Adipocyte (in vitro differentiated cells): ENCODE measurements around the gene PCDHA2.
"Not testable (repeated sequence)": the region's sequence is repeated elsewhere in the genome, so short reads cannot be mapped to it uniquely, and the experiment has no call there.

ENCODE experiments used
- DNase-seq: peaks from one replicate; pipeline ENCODE4 v3.0.0-alpha.2; 2015; ENCODE audit warnings: low read depth
- H3K27me3 ChIP-seq: replicated peaks from 2 replicates; pipeline ENCODE4 v1.7.0; 2013; ENCODE audit warnings: mild to moderate bottlenecking, low read length, moderate library complexity; ENCODE audit not compliant: control insufficient read depth, insufficient read depth
- H3K36me3 ChIP-seq: 2 replicates; pipeline ENCODE4 v1.7.0; 2013; ENCODE audit warnings: low read length, mild to moderate bottlenecking, moderate library complexity; ENCODE audit not compliant: control insufficient read depth, insufficient read depth, severe bottlenecking
- H3K4me1 ChIP-seq: 2 replicates; pipeline ENCODE4 v1.7.0; 2013; ENCODE audit warnings: mild to moderate bottlenecking, low read length, moderate library complexity; ENCODE audit not compliant: control insufficient read depth, insufficient read depth
- H3K4me3 ChIP-seq: 2 replicates; pipeline ENCODE4 v1.7.0; 2013; ENCODE audit warnings: mild to moderate bottlenecking, low read length, moderate library complexity
- H3K9ac ChIP-seq: 2 replicates; pipeline ENCODE4 v1.7.0; 2013; ENCODE audit warnings: mild to moderate bottlenecking, low read length, moderate library complexity
- H3K9me3 ChIP-seq: 2 replicates; pipeline ENCODE4 v1.7.0; 2013; ENCODE audit warnings: mild to moderate bottlenecking, low read length, moderate library complexity; ENCODE audit not compliant: control insufficient read depth

The PCDHA2 gene

DNA sequence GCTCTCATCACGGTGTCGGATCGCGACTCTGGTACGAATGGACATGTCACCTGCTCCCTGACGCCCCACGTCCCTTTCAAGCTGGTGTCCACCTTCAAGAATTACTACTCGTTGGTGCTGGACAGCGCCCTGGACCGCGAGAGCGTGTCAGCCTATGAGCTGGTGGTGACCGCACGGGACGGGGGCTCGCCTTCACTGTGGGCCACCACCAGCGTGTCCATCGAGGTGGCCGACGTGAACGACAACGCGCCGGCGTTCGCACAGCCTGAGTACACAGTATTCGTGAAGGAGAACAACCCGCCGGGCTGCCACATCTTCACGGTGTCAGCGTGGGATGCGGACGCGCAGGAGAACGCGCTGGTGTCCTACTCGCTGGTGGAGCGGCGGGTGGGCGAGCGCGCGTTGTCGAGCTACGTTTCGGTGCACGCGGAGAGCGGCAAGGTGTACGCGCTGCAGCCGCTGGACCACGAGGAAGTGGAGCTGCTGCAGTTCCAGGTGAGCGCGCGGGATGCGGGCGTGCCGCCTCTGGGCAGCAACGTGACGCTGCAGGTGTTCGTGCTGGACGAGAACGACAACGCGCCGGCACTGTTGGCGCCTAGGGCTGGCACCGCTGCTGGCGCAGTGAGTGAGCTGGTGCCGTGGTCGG is 1.5 kb downstream of the PCDHA2 start:
- DNase-seq, H3K9ac ChIP-seq, H3K27me3 ChIP-seq, H3K4me3 ChIP-seq, H3K36me3 ChIP-seq, H3K4me1 ChIP-seq: not testable (repeated sequence)
- peaks cover 54% of the 10 kb centered on the region for H3K9me3 ChIP-seq

GRCh38 chr5:140796718-140797095 is 2.1 kb downstream of the PCDHA2 start:
- DNase-seq = no peak
- Histone ChIP-seq H3K4me3 (no peak overlapping the region), H3K9me3 (peaks cover 56% of the 10 kb centered on the region)

DNA sequence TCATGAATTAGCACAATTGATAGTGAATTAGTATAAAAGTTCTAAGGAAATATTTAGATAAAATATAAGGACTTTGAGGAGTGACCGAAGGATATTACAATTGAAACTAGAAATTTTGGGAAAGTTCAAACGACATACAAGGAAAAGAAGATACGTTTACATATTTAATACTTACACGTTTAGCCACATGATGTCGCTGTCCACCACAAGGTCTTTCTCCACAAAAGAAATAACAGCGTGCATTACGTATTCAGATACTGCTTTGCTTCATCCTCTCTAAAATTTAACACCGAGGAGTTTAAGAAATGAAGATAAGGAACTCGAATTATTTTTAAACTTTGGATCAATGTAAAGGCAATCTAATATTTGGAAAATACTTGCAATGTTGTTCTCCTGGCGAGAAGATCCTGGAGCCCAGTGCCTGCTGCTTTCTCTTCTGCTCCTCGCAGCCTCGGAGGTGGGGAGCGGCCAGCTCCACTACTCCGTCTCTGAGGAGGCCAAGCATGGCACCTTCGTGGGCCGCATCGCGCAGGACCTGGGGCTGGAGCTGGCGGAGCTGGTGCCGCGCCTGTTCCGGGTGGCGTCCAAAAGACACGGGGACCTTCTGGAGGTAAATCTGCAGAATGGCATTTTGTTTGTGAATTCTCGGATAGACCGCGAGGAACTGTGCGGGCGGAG is 6.3 kb downstream of the PCDHA2 start, which contains the start of gene PCDHA3:
PCDHA3 (plus strand) TSS at position 242 of the 678 bp plus-strand sequence.
- Histone ChIP-seq H3K27me3 (no peaks in the 10 kb centered on the region), H3K9ac (no peak within 1 kb of the TSS), H3K4me3 (peak within 1 kb of the TSS; percentile 69), H3K4me1 (no peaks in the 10 kb centered on the region), H3K9me3 (peaks cover 33% of the 10 kb centered on the region), H3K36me3 (no peaks in the 10 kb centered on the region)
- DNase-seq = peak; percentile 2

More at GRCh38 chr5:140796718-140797095, 2.1 kb downstream of the PCDHA2 start:
- H3K9ac ChIP-seq = no peak overlapping the region
- H3K4me1 ChIP-seq = no peaks in the 10 kb centered on the region
- no peaks in the 10 kb centered on the region for H3K27me3 ChIP-seq
- no peaks in the 10 kb centered on the region for H3K36me3 ChIP-seq

- H3K9me3 ChIP-seq = peaks cover 31% of the 10 kb centered on the region
- no peak overlapping the region for H3K9ac ChIP-seq
- H3K36me3 ChIP-seq = no peaks in the 10 kb centered on the region
- peak overlapping the region; percentile 69 for H3K4me3 ChIP-seq
- H3K4me1 ChIP-seq = no peaks in the 10 kb centered on the region
- H3K27me3 ChIP-seq = no peaks in the 10 kb centered on the region
- DNase-seq = no peak
Measured at GRCh38 chr5:140801494-140801841, 6.8 kb downstream of the PCDHA2 start.

DNA sequence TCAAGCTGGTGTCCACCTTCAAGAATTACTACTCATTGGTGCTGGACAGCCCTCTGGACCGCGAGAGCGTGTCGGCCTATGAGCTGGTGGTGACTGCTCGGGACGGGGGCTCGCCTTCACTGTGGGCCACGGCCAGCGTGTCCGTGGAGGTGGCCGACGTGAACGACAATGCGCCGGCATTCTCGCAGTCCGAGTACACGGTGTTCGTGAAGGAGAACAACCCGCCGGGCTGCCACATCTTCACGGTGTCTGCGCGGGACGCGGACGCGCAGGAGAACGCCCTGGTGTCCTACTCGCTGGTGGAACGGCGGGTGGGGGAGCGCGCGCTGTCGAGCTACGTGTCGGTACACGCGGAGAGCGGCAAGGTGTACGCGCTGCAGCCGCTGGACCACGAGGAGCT is 7.7 kb downstream of the PCDHA2 start:
- not testable (repeated sequence) for DNase-seq, H3K36me3 ChIP-seq, H3K4me1 ChIP-seq

GRCh38 chr5:140802781-140803271 is 8.2 kb downstream of the PCDHA2 start:
- Histone ChIP-seq H3K4me1 (no peaks in the 10 kb centered on the region), H3K36me3 (no peaks in the 10 kb centered on the region), H3K27me3 (no peaks in the 10 kb centered on the region), H3K9me3 (peaks cover 33% of the 10 kb centered on the region), H3K4me3 (no peak overlapping the region), H3K9ac (no peak overlapping the region)
- no peak for DNase-seq

More for the DNA sequence above, 7.7 kb downstream of the PCDHA2 start:
- peaks cover 33% of the 10 kb centered on the region for H3K9me3 ChIP-seq
- not testable (repeated sequence) for H3K27me3 ChIP-seq, H3K4me3 ChIP-seq, H3K9ac ChIP-seq

DNA sequence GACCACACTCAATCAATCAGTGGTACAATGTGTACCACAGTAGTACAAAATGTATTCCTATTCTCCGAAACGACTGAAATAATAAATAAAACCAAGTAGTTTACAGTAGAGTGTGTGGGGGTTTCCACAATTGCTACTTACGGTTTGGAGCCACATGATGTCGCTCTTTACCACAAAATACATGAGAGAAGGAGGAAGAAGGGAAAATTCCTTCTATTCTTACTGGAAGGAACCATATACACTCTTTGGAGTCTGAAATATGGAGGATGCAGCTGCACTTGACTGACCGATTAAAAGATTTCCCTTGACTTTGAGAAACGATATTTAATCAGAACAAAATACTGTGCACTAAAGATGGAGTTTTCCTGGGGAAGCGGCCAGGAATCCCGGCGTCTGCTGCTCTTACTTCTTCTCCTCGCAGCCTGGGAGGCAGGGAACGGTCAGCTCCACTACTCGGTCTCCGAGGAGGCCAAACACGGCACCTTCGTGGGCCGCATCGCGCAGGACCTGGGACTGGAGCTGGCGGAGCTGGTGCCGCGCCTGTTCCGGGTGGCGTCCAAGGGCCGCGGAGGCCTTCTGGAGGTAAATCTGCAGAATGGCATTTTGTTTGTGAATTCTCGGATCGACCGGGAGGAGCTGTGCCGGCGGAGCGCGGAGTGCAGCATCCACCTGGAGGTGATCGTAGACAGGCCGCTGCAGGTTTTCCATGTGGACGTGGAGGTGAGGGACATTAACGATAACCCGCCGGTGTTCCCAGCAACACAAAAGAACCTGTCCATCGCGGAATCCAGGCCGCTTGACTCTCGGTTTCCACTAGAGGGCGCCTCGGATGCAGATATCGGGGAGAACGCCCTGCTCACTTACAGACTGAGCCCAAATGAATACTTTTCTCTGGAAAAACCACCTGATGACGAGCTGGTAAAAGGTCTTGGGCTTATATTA is 12.5 kb downstream of the PCDHA2 start, which contains the start of gene PCDHA4:
PCDHA4 (plus strand) TSS at position 235 of the 942 bp plus-strand sequence.
- Histone ChIP-seq H3K4me3 (peak within 1 kb of the TSS; percentile 67), H3K9me3 (peaks cover 24% of the 10 kb centered on the region)

GRCh38 chr5:140808241-140808888 is 13.7 kb downstream of the PCDHA2 start:
- not testable (repeated sequence) for H3K27me3 ChIP-seq, H3K4me3 ChIP-seq, H3K36me3 ChIP-seq, DNase-seq, H3K4me1 ChIP-seq, H3K9ac ChIP-seq
- peaks cover 17% of the 10 kb centered on the region for H3K9me3 ChIP-seq

More for the DNA sequence above, 12.5 kb downstream of the PCDHA2 start, which contains the start of gene PCDHA4:
- H3K36me3 ChIP-seq = no peaks in the 10 kb centered on the region
- no peaks in the 10 kb centered on the region for H3K4me1 ChIP-seq
- DNase-seq = no peak
- no peak within 1 kb of the TSS for H3K9ac ChIP-seq
- no peaks in the 10 kb centered on the region for H3K27me3 ChIP-seq

DNA sequence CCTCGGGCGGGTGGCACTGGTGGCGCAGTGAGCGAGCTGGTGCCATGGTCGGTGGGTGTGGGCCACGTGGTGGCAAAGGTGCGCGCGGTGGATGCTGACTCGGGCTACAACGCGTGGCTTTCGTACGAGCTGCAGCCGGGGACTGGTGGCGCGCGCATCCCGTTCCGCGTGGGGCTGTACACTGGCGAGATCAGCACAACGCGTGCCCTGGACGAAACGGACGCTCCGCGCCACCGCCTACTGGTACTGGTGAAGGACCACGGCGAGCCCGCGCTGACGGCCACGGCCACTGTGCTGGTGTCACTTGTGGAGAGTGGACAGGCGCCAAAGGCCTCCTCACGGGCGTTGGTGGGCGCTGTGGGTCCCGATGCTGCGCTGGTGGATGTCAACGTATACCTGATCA is 14.2 kb downstream of the PCDHA2 start:
- Histone ChIP-seq H3K9me3 (peaks cover 17% of the 10 kb centered on the region), H3K36me3 (no peaks in the 10 kb centered on the region), H3K27me3 (no peaks in the 10 kb centered on the region), H3K9ac (no peak overlapping the region), H3K4me3 (no peak overlapping the region), H3K4me1 (no peaks in the 10 kb centered on the region)
- no peak for DNase-seq

DNA sequence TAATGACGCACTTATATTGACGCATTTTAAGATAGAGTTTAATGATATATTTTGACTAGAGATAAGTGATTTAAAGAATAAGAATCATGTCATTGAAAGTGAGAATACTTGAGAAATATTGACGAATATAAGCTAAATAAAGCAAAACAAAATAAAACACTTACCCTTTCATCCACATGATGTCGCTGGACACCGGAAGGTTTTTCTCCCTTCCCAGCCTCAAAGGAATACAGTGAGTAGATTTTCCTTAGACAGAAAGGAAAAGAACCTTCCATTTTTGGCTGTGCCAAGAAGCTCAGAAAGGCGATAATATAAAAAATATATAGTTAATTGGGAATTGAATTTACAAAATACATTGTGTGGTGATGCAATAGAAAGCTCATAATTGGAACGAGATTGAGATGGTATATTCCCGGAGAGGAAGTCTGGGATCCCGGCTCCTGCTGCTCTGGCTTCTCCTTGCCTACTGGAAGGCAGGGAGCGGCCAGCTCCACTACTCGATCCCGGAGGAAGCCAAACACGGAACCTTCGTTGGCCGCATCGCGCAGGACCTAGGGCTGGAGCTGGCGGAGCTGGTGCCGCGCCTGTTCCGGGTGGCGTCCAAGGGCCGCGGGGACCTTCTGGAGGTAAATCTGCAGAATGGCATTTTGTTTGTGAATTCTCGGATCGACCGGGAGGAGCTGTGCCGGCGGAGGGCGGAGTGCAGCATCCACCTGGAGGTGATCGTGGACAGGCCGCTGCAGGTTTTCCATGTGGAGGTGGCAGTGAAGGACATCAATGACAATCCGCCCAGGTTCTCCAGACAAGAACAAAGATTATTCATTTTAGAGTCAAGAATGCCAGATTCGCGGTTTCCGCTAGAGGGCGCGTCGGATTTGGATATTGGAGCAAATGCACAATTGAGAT is 27.0 kb downstream of the PCDHA2 start, which contains the start of gene PCDHA5:
PCDHA5 (plus strand) TSS at position 239 of the 906 bp plus-strand sequence.
- no peaks in the 10 kb centered on the region for H3K27me3 ChIP-seq
- peak; percentile 43 for DNase-seq
- no peaks in the 10 kb centered on the region for H3K4me1 ChIP-seq
- H3K36me3 ChIP-seq = no peaks in the 10 kb centered on the region
- H3K4me3 ChIP-seq = no peak within 1 kb of the TSS
- no peak within 1 kb of the TSS for H3K9ac ChIP-seq
- H3K9me3 ChIP-seq = peaks cover 9% of the 10 kb centered on the region
